ELR (cell line): ENCODE measurements around the gene RBM4B.

Experiments
- DNase-seq: peaks from one replicate; pipeline ENCODE4 v3.0.0-alpha.2; 2015; ENCODE audit warnings: low read depth

Gene RBM4B

DNA sequence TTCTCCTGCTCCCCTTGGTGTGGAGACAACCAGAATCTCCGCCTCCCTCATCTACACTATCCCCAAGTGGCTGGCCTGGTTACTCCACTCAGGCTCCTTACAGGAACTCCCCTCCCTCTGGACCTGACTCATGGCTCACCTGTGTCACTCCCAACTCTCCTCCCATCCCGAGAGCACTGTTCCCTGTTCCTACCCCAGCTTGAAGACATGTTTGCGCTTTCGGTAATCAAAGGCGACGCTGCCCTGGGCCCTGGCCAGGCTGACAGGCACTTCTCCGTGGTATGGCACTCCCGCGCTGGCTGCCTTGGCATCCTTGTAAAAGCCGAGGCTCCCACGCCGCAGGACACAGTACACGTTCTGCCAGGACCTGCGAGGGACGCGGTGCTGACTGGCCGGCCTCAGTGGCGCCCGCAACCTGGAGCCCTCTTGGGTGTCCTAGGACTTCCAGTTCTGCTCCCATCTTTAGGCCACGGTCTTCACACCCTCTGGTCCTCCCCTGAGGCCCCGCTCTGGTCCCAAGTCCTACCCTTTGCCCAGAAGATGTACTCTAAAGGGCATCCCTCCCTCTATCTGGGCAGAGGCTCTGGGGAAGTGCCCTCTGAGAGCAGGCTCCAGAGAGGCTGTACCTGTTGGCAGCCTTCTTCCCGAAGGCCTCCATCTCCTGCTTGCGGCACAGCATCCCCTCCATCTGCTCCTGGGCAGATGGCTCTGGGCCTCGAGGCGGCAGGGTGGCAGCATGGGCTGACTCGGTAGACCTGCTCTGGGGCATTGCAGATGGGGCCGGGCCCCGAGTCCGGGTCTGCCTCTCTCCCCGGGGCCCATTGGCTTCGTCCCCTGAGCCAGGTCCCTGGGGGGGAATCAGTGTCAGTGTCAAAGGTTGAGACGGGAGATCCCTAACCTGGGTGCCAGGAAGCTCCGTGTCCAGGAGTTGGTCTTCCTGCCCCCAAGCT lies 9.4 kb upstream of the RBM4B start:
- no peak for DNase-seq

GRCh38 chr11:66686100-66686785 lies 8.6 kb upstream of the RBM4B start:
- DNase-seq: no peak

GRCh38 chr11:66685276-66686099 lies 7.8 kb upstream of the RBM4B start:
- DNase-seq: no peak

DNA sequence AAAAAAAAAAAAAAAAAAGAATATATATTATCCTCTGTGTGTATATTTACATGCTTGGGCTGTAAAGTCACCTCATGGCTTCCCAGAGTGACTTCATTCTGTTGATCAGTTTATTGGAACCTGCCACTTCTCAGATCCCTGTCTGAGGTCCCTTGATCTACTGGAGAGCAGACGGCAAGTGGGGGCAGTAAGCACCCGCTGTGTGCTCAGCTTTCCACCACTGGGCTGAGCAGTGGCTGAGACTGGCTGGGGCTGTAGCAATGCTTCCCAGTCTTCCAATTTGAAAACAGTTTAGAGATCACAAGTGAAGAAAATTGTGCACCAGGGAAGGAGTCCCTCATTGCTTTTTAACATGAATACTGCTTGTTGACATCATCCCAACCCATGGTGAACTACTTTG lies 6.9 kb upstream of the RBM4B start:
- no peak for DNase-seq

DNA sequence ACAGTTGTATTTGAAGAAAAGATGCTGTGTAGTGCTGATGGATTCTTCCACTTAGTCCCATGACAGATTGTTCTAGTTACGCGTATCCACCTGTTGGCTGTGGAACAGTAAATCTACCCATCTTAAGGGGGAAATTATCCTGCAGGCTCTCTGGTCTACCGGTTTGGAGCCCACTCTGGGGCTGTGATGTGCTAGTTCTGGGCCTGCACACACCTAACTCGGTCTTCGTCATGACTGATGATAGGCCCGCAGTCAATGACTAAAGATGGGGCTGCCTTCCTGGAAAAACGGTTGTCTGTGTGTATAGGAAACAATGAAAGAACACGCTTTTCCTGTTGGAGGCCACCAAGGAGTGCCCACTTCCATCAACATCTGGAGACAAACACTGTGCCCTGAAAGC lies 6.2 kb upstream of the RBM4B start:
- no peak for DNase-seq

DNA sequence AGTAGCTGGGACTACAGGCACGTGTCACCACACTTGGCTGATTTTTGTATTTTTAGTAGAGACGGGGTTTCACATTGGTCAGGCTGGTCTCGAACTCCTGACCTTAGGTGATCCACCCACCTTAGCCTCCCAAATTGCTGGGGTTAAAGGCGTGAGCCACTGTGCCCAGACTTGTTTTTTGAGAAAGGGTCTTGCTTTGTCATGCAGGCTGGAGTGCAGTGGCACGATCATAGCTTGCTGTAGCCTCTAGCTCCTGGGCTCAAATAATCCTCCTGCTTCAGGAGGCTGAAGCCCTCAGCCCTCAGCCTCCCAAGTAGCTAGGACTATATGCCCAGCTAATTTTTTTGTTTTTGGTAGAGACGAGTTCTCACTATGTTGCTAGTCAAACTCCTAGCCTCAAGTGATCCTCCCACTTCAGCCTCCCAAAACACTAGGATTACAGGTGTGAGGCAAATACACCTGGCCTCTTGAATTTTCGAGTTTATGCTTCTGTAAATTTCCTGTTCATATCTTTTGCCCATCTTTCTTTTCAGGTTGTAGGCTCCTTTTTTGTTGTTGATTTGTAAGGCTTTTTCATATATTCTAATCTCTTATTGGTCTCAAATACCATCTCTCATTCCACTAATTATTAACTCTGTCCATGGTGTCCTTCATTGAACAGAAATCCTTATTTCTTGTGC lies 3.4 kb upstream of the RBM4B start:
- DNase-seq: no peak

DNA sequence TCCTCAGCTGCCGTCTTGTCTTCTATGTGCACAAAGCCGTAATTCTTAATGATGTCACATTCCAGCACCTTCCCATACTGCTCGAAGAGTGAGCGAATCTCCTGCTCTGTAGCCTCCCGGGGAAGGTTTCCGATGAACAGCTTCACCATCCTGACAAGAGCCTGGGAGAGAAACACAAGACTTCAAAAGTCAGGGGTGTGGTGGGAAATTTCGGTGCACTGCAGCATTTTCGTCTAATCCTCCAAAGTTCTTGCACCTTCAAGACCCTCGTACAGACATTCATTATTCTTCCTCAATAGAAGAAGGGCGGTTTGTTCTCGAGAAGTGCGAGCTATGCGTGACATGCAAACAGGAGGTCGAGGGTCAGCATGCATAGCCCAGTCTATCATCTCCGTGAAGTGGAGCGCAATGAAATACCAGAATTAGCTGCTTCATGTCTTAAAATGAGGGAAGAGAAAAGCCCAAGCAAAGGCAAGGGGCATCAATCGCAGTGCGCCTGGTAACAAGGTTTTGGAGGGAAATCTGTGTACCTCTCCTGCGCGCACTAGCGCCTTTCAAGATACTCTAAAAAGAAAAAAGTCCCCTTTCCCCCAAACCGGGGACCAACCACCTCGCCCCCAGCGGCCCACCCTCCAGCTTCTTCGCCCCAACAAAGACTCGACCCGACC lies 622 bp downstream of the RBM4B start:
- no peak for DNase-seq

- DNase-seq: no peak
Measured at GRCh38 chr11:66676282-66676919, 1.3 kb downstream of the RBM4B start.

- no peak for DNase-seq
Measured at GRCh38 chr11:66674964-66675602, 2.6 kb downstream of the RBM4B start.

DNA sequence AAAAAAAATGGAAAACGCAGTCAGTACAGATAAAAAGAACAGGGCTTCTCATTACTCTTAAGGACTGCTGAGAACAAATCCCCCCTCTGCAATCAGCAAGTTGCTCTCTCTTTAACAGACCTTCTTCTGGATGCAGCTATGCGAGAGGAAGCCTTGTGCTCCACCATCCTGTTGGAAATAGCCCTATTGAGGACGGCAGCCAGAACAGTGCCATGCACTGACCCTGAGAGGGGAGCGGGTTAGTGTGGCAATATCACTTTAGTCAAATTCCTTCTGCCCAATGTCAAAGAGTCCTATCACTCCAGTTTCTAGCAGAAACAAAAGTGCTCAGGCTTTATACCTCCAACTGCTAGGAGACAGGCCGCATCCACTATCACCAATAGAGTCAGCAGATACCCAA lies 6.9 kb downstream of the RBM4B start:
- no peak for DNase-seq

DNA sequence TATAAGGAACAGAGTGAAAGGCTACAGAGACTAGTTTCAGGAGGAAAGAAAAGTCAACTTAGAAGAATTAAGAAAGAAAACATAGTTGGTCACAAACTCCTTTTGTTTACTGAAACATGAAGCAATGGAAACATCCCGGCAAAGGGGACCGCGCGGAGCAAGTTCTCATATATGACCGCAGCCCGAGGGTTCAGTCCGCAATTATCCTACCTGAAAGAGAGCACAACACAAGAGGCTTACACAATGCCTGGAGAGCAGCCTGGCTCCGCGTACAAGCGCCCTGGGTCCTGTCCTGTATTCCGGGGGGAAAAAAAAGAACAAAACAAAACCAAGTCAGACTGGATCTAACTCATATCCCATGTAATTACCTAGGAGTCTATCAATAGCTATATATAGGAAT lies 12.3 kb downstream of the RBM4B start:
- DNase-seq: no peak

GRCh38 chr11:66663741-66664296 lies 13.9 kb downstream of the RBM4B start:
- DNase-seq: no peak

GRCh38 chr11:66659763-66660162 lies 17.9 kb downstream of the RBM4B start:
- no peak for DNase-seq

DNA sequence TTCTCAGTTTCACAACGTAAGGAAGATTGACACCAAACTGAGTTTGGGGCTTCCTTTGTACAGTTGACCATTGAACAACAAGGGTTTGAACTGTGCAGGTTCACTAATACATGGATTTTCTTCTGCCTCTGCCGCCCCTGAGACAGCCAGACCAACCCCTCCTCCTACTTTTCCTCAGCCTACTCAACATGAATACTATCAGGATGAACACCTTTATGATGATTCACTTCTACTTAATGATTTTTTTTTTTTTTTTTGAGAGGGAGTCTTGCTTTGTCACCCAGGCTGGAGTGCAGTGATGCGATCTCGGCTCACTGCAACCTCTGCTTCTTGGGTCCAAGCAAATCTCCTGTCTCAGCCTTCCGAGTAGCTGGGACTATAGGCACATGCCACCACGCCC lies 24.6 kb downstream of the RBM4B start:
- peak; percentile 53 for DNase-seq

DNA sequence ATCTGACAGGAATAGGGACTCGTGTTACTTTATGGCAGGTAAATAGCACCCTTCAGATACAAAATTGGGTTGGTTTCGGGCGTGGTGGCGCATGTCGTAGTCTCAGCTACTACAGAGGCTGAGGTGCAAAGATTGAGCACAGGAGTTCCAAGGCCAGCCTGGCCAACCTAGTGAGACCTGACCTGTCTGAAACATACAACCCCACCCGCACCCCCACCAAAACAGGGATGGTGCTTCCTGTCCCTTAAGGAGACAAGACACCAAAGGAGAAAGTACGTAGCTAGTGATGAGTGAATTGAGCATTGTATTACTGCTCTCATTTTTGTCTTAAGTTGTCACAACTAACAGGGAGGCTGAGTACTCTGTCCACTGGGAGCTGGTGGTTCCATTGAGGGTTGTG lies 25.0 kb downstream of the RBM4B start:
- DNase-seq: no peak

DNA sequence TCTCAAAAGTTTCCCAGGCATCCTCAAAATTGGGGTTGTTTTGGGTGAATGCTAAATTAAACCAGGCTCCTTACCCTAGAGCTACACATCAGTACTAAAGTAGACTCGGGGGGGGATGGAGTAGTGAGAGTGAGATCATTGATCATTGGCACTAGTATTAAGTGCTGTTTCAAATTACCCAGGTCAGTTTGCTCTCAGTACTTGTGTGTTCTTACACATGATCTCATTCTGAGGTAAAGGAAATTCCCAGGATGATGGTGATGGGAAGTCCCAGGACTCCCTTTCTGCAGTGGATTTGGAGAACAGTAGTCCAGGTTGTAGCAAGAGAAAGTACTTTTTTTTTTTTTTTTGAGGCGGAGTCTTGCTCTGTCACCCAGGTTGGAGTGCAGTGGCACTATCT lies 26.7 kb downstream of the RBM4B start:
- DNase-seq: peak; percentile 35

GRCh38 chr11:66649903-66650302 lies 27.8 kb downstream of the RBM4B start:
- DNase-seq: no peak

DNA sequence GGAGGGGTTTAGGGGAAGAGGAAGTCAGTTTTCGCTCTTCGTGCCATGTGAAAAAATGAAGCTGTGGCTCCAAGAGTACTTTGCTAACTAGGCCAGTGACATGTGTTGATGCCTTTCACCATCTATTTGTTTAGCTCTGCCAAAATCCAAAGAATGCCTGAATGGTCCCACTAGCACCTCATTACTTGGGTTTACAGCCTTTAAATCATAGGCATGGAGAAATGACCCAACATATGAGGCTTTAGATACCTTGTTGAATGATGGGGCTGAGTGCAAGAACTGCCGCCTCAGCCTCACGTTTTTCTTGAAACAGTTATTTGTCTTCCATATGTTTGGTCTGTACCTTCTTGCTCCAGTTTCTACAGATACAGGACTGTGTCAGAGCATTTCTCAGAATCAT lies 30.9 kb downstream of the RBM4B start:
- DNase-seq: no peak

DNA sequence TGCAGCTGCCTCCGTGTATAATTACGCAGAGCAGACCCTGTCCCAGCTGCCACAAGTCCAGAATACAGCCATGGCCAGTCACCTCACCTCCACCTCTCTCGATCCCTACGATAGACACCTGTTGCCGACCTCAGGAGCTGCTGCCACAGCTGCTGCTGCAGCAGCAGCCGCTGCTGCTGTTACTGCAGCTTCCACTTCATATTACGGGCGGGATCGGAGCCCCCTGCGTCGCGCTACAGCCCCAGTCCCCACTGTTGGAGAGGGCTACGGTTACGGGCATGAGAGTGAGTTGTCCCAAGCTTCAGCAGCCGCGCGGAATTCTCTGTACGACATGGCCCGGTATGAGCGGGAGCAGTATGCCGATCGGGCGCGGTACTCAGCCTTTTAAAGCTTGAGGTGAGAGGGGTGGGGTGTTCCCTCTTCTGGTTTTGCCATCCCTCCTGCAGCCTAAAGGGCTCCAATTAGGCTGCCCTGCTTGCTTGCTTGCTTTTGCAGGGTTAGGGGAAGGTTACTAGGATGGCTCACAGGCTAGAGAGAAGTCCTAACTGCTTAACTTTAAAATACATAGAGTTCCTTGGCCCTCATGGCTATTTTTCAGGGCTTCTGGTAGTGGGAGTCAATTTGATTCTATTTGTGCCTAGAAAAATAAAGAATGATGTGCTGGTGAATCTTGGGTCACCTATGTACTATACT lies 33.8 kb downstream of the RBM4B start:
- no peak for DNase-seq
